ENCODE results near the gene CNDP2.

CNDP2 gene

DNA sequence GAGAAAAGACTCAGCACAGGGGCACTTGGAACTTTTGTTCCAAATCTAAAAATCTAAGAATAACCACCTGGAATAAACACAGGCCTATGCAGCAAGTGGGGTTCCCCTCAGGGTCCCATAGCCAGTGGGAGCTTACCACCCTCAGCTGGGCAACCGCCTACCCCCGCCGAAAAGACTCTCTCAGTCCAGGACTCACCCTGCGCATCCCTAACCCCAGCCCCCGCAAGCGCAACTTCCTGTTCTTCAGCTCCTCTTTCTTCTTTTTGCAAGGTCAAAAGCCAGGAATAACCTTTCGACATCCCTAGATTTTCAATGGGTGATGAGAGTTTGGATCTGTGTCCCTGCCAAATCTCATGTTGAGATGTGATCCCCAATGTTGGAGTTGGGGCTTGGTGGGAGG lies 51.7 kb downstream of the CNDP2 start:
- TF ChIP-seq, protein P1, sequence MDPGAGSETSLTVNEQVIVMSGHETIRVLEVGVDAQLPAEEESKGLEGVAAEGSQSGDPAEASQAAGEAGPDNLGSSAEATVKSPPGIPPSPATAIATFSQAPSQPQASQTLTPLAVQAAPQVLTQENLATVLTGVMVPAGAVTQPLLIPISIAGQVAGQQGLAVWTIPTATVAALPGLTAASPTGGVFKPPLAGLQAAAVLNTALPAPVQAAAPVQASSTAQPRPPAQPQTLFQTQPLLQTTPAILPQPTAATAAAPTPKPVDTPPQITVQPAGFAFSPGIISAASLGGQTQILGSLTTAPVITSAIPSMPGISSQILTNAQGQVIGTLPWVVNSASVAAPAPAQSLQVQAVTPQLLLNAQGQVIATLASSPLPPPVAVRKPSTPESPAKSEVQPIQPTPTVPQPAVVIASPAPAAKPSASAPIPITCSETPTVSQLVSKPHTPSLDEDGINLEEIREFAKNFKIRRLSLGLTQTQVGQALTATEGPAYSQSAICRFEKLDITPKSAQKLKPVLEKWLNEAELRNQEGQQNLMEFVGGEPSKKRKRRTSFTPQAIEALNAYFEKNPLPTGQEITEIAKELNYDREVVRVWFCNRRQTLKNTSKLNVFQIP (CRISPR knock-in tag; IDR thresholded peaks at IDR 0.05; ENCODE audit: borderline replicate concordance, low read depth) = no peak
- TF ChIP-seq ZNF8 (CRISPR knock-in tag; IDR thresholded peaks at IDR 0.05) (no peak), ESRRG (CRISPR knock-in tag; IDR thresholded peaks at IDR 0.05) (no peak), ZNF70 (CRISPR knock-in tag; IDR thresholded peaks at IDR 0.05) (no peak), ISL1 (CRISPR knock-in tag; IDR thresholded peaks at IDR 0.05) (no peak), TOX (CRISPR knock-in tag; IDR thresholded peaks at IDR 0.05; ENCODE audit: borderline replicate concordance) (no peak), ARNTL (CRISPR knock-in tag; IDR thresholded peaks at IDR 0.05; ENCODE audit: borderline replicate concordance, low read depth) (no peak), GLIS3 (CRISPR knock-in tag; IDR thresholded peaks at IDR 0.05) (no peak), TSHZ2 (CRISPR knock-in tag; IDR thresholded peaks at IDR 0.05) (no peak), ZFP30 (CRISPR knock-in tag; IDR thresholded peaks at IDR 0.05) (no peak), CSDC2 (CRISPR knock-in tag; IDR thresholded peaks at IDR 0.05) (no peak), RARB (CRISPR knock-in tag; IDR thresholded peaks at IDR 0.05) (no peak), PPARA (CRISPR knock-in tag; IDR thresholded peaks at IDR 0.05; ENCODE audit: borderline replicate concordance) (no peak), TCF4 (CRISPR knock-in tag; IDR thresholded peaks at IDR 0.05; ENCODE audit: borderline replicate concordance) (no peak), ZNF565 (CRISPR knock-in tag; conservative IDR thresholded peaks at IDR 0.05; ENCODE audit: low read depth) (no peak), ZC3H10 (CRISPR knock-in tag; IDR thresholded peaks at IDR 0.05) (no peak), ZFP3 (CRISPR knock-in tag; IDR thresholded peaks at IDR 0.05) (no peak), OSR1 (CRISPR knock-in tag; IDR thresholded peaks at IDR 0.05) (no peak)
- TF ChIP-seq, protein P2, sequence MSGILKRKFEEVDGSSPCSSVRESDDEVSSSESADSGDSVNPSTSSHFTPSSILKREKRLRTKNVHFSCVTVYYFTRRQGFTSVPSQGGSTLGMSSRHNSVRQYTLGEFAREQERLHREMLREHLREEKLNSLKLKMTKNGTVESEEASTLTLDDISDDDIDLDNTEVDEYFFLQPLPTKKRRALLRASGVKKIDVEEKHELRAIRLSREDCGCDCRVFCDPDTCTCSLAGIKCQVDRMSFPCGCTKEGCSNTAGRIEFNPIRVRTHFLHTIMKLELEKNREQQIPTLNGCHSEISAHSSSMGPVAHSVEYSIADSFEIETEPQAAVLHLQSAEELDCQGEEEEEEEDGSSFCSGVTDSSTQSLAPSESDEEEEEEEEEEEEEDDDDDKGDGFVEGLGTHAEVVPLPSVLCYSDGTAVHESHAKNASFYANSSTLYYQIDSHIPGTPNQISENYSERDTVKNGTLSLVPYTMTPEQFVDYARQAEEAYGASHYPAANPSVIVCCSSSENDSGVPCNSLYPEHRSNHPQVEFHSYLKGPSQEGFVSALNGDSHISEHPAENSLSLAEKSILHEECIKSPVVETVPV (CRISPR knock-in tag; IDR thresholded peaks at IDR 0.05) = no peak
- TF ChIP-seq, protein P3, sequence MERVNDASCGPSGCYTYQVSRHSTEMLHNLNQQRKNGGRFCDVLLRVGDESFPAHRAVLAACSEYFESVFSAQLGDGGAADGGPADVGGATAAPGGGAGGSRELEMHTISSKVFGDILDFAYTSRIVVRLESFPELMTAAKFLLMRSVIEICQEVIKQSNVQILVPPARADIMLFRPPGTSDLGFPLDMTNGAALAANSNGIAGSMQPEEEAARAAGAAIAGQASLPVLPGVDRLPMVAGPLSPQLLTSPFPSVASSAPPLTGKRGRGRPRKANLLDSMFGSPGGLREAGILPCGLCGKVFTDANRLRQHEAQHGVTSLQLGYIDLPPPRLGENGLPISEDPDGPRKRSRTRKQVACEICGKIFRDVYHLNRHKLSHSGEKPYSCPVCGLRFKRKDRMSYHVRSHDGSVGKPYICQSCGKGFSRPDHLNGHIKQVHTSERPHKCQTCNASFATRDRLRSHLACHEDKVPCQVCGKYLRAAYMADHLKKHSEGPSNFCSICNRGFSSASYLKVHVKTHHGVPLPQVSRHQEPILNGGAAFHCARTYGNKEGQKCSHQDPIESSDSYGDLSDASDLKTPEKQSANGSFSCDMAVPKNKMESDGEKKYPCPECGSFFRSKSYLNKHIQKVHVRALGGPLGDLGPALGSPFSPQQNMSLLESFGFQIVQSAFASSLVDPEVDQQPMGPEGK (CRISPR knock-in tag; IDR thresholded peaks at IDR 0.05; ENCODE audit: borderline replicate concordance) = no peak
- ATAC-seq = no peak

GRCh38 chr18:74549591-74550104 lies 53.5 kb downstream of the CNDP2 start:
- no peak for ATAC-seq
- TF ChIP-seq SNAI2 (CRISPR knock-in tag; IDR thresholded peaks at IDR 0.05) = no peak
- TF ChIP-seq TSHZ2 (CRISPR knock-in tag; IDR thresholded peaks at IDR 0.05) = no peak
- TF ChIP-seq, protein P4, sequence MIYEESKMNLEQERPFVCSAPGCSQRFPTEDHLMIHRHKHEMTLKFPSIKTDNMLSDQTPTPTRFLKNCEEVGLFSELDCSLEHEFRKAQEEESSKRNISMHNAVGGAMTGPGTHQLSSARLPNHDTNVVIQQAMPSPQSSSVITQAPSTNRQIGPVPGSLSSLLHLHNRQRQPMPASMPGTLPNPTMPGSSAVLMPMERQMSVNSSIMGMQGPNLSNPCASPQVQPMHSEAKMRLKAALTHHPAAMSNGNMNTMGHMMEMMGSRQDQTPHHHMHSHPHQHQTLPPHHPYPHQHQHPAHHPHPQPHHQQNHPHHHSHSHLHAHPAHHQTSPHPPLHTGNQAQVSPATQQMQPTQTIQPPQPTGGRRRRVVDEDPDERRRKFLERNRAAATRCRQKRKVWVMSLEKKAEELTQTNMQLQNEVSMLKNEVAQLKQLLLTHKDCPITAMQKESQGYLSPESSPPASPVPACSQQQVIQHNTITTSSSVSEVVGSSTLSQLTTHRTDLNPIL (CRISPR knock-in tag; IDR thresholded peaks at IDR 0.05; ENCODE audit: low read depth) = no peak
- TF ChIP-seq OSR1 (CRISPR knock-in tag; IDR thresholded peaks at IDR 0.05) = no peak
- TF ChIP-seq ESRRG (CRISPR knock-in tag; IDR thresholded peaks at IDR 0.05) = no peak
- TF ChIP-seq ISL1 (CRISPR knock-in tag; IDR thresholded peaks at IDR 0.05) = no peak
- TF ChIP-seq PPARA (CRISPR knock-in tag; IDR thresholded peaks at IDR 0.05; ENCODE audit: borderline replicate concordance) = no peak
- TF ChIP-seq ZC3H10 (CRISPR knock-in tag; IDR thresholded peaks at IDR 0.05) = no peak
- TF ChIP-seq ZNF70 (CRISPR knock-in tag; IDR thresholded peaks at IDR 0.05) = no peak
- TF ChIP-seq, protein P3 (CRISPR knock-in tag; IDR thresholded peaks at IDR 0.05; ENCODE audit: borderline replicate concordance) = no peak
- TF ChIP-seq, protein P1 (CRISPR knock-in tag; IDR thresholded peaks at IDR 0.05; ENCODE audit: borderline replicate concordance, low read depth) = no peak
- no peak for TF ChIP-seq TOX (CRISPR knock-in tag; IDR thresholded peaks at IDR 0.05; ENCODE audit: borderline replicate concordance)
- TF ChIP-seq ZFP30 (CRISPR knock-in tag; IDR thresholded peaks at IDR 0.05) = no peak
- TF ChIP-seq GLIS3 (CRISPR knock-in tag; IDR thresholded peaks at IDR 0.05) = no peak
- no peak for TF ChIP-seq ARNTL (CRISPR knock-in tag; IDR thresholded peaks at IDR 0.05; ENCODE audit: borderline replicate concordance, low read depth)
- no peak for TF ChIP-seq CSDC2 (CRISPR knock-in tag; IDR thresholded peaks at IDR 0.05)
- TF ChIP-seq TCF4 (CRISPR knock-in tag; IDR thresholded peaks at IDR 0.05; ENCODE audit: borderline replicate concordance) = no peak

Data from SK-N-SH treated with all-trans-retinoic acid at 6 μM for 48 hours (cell line).